Measurements from ENCODE around the gene ZBTB40. TPM values are rescaled to one million over a fixed set of nuclear protein-coding genes. Genes with fewer than 3 reads are reported as not detected.

Gene ZBTB40
- total RNA-seq, 2 donors from 2014 or later: 20.2 to 24.8 TPM

GRCh38 chr1:22575532-22576149 is 124.0 kb downstream of the ZBTB40 start:
- DNase-seq (no peak), ATAC-seq (replicated peaks in 1 of 2) (no peak)
- H3K4me1 Mint-ChIP-seq (ENCODE audit: low read depth): no peaks in the 10 kb centered on the region
- peaks cover 14% of the 10 kb centered on the region for H3K27me3 Mint-ChIP-seq (ENCODE audit: low read depth)
- no peak overlapping the region for H3K4me3 Mint-ChIP-seq
- H3K36me3 Mint-ChIP-seq (ENCODE audit: insufficient read depth in 2 of 2): peaks cover 0 to 10% of the 10 kb centered on the region in 2 donors
- H3K9me3 Mint-ChIP-seq: peaks cover 9 to 18% of the 10 kb centered on the region in 2 donors
- H3K27ac Mint-ChIP-seq: no peak overlapping the region

GRCh38 chr1:22576150-22576544 is 124.5 kb downstream of the ZBTB40 start:
- Mint-ChIP-seq H3K36me3 (ENCODE audit: insufficient read depth in 2 of 2) (peaks cover 0 to 10% of the 10 kb centered on the region in 2 donors), H3K27ac (no peak overlapping the region), H3K4me3 (no peak overlapping the region), H3K27me3 (ENCODE audit: low read depth) (peaks cover 14% of the 10 kb centered on the region), H3K4me1 (ENCODE audit: low read depth) (no peaks in the 10 kb centered on the region), H3K9me3 (peaks cover 9 to 18% of the 10 kb centered on the region in 2 donors)
- no peak for DNase-seq
- ATAC-seq (replicated peaks in 1 of 2): no peak

DNA sequence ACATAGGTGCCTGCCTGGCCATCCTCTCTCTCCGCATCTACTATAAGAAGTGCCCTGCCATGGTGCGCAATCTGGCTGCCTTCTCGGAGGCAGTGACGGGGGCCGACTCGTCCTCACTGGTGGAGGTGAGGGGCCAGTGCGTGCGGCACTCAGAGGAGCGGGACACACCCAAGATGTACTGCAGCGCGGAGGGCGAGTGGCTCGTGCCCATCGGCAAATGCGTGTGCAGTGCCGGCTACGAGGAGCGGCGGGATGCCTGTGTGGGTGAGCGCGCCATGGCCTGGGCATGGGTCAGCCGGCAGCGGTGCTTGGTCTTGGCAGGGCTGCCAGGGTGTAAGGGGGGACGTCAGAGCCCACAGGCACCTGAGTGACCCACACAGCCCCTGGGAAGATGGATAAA is 125.0 kb downstream of the ZBTB40 start:
- ATAC-seq (replicated peaks in 1 of 2) (no peak), DNase-seq (no peak)
- no peaks in the 10 kb centered on the region for H3K4me1 Mint-ChIP-seq (ENCODE audit: low read depth)
- H3K27me3 Mint-ChIP-seq (ENCODE audit: low read depth): peaks cover 14% of the 10 kb centered on the region
- H3K27ac Mint-ChIP-seq: no peak overlapping the region
- H3K9me3 Mint-ChIP-seq: peaks cover 9 to 18% of the 10 kb centered on the region in 2 donors
- H3K36me3 Mint-ChIP-seq (ENCODE audit: insufficient read depth in 2 of 2): peaks cover 0 to 10% of the 10 kb centered on the region in 2 donors
- no peak overlapping the region for H3K4me3 Mint-ChIP-seq

- peaks cover 9 to 18% of the 10 kb centered on the region in 2 donors for H3K9me3 Mint-ChIP-seq
Observed at GRCh38 chr1:22578732-22579361, 127.2 kb downstream of the ZBTB40 start.

DNA sequence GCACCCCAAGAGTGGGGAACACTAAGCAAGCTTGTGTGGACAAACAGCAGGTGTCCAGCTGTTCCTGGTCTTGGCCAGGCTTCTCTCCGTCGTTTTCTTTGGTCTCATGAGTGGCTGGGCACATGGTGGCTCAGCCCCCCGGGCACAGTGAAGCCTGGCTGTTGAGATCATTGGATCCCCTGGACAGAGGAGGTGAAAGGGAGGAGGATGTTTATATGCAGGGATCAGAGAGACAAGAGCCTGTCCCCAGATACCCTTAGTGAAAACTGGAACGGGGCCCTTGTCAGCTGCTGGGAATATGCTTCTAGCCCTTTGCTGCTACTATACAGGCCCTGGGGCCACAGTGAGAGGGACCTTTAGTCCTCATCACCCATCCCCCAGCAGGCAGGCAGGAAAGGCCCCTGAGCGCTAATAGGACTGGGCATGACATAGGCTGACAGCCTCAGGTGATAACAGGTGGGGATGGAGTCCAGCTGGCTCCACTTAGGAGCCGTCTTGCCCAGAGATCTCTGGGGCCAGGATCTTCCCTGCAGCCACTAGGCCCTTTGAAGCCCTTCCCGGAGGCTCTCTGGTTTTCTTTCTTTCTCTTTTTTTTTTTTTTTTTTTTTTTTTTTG is 128.0 kb downstream of the ZBTB40 start:
- DNase-seq (no peak), ATAC-seq (replicated peaks in 1 of 2) (no peak)
- peaks cover 0 to 10% of the 10 kb centered on the region in 2 donors for H3K36me3 Mint-ChIP-seq (ENCODE audit: insufficient read depth in 2 of 2)
- no peak overlapping the region for H3K4me3 Mint-ChIP-seq
- peaks cover 9 to 18% of the 10 kb centered on the region in 2 donors for H3K9me3 Mint-ChIP-seq
- no peak overlapping the region for H3K27ac Mint-ChIP-seq
- H3K27me3 Mint-ChIP-seq (ENCODE audit: low read depth): no peaks in the 10 kb centered on the region
- no peaks in the 10 kb centered on the region for H3K4me1 Mint-ChIP-seq (ENCODE audit: low read depth)

More at GRCh38 chr1:22578732-22579361, 127.2 kb downstream of the ZBTB40 start:
- Mint-ChIP-seq H3K36me3 (ENCODE audit: insufficient read depth in 2 of 2) (peaks cover 0 to 10% of the 10 kb centered on the region in 2 donors), H3K4me3 (no peak overlapping the region), H3K4me1 (ENCODE audit: low read depth) (no peaks in the 10 kb centered on the region), H3K27ac (no peak overlapping the region), H3K27me3 (ENCODE audit: low read depth) (peaks cover 6% of the 10 kb centered on the region)
- DNase-seq: no peak
- no peak for ATAC-seq (replicated peaks in 1 of 2)

Other genes starting within 250 kb of the ZBTB40 start
- gene EPHA8, start 111.6 kb downstream of the ZBTB40 start, total RNA-seq: not detected
- not detected for gene C1QA, start 184.8 kb downstream of the ZBTB40 start, total RNA-seq
- gene C1QC, start 191.8 kb downstream of the ZBTB40 start, total RNA-seq: not detected
- gene C1QB, start 201.4 kb downstream of the ZBTB40 start, total RNA-seq: not detected

Data from activated T-cell treated with anti-CD3 and anti-CD28 coated beads, Interleukin-2, amount 50 U/mL, for 72 hours (primary cell).